ENCODE data around the gene IRF4.

Gene IRF4

GRCh38 chr6:394641-395289 is 3.2 kb downstream of the IRF4 start:
- DNase-seq (ENCODE audit: low read depth, low spot score) = no peak
- no CpG with 5 or more reads among the region's 13 CpGs for WGBS (ENCODE audit: insufficient coverage, insufficient read length)
- no peaks in the 10 kb centered on the region for H3K9me3 ChIP-seq (ENCODE audit: control insufficient read depth, insufficient read depth, low read length)
- no peak overlapping the region for H3K4me3 ChIP-seq (ENCODE audit: low read length)
- no peaks in the 10 kb centered on the region for H3K36me3 ChIP-seq (ENCODE audit: control insufficient read depth, insufficient read depth, low read length)
- no peak overlapping the region for H3K27ac ChIP-seq (ENCODE audit: low read length)
- peaks cover 1% of the 10 kb centered on the region; the same call in 1 of the 2 replicates for H3K4me1 ChIP-seq (ENCODE audit: control insufficient read depth, insufficient read depth, low read length)
- H3K27me3 ChIP-seq (ENCODE audit: control insufficient read depth, insufficient read depth, low read length) = peaks cover 41% of the 10 kb centered on the region

- peaks cover 1% of the 10 kb centered on the region; the same call in 1 of the 2 replicates for H3K4me1 ChIP-seq (ENCODE audit: control insufficient read depth, insufficient read depth, low read length)
- H3K27me3 ChIP-seq (ENCODE audit: control insufficient read depth, insufficient read depth, low read length) = peaks cover 36% of the 10 kb centered on the region
- H3K4me3 ChIP-seq (ENCODE audit: low read length) = no peak overlapping the region
- no CpG with 5 or more reads among the region's 10 CpGs for WGBS (ENCODE audit: insufficient coverage, insufficient read length)
- DNase-seq (ENCODE audit: low read depth, low spot score) = no peak
- no peak overlapping the region for H3K27ac ChIP-seq (ENCODE audit: low read length)
- no peaks in the 10 kb centered on the region for H3K9me3 ChIP-seq (ENCODE audit: control insufficient read depth, insufficient read depth, low read length)
- no peaks in the 10 kb centered on the region for H3K36me3 ChIP-seq (ENCODE audit: control insufficient read depth, insufficient read depth, low read length)
Observed at GRCh38 chr6:395432-396125, 4.0 kb downstream of the IRF4 start.

GRCh38 chr6:396126-396520 is 4.6 kb downstream of the IRF4 start:
- Histone ChIP-seq H3K27me3 (ENCODE audit: control insufficient read depth, insufficient read depth, low read length) (peaks cover 32% of the 10 kb centered on the region), H3K27ac (ENCODE audit: low read length) (no peak overlapping the region), H3K4me1 (ENCODE audit: control insufficient read depth, insufficient read depth, low read length) (peaks cover 1% of the 10 kb centered on the region; the same call in 1 of the 2 replicates), H3K4me3 (ENCODE audit: low read length) (no peak overlapping the region), H3K36me3 (ENCODE audit: control insufficient read depth, insufficient read depth, low read length) (no peaks in the 10 kb centered on the region), H3K9me3 (ENCODE audit: control insufficient read depth, insufficient read depth, low read length) (no peaks in the 10 kb centered on the region)
- DNase-seq (ENCODE audit: low read depth, low spot score) = no peak
- no CpG with 5 or more reads among the region's 6 CpGs for WGBS (ENCODE audit: insufficient coverage, insufficient read length)

GRCh38 chr6:397056-397455 is 5.5 kb downstream of the IRF4 start:
- Histone ChIP-seq H3K4me1 (ENCODE audit: control insufficient read depth, insufficient read depth, low read length) (peaks cover 1% of the 10 kb centered on the region; the same call in 1 of the 2 replicates), H3K4me3 (ENCODE audit: low read length) (no peak overlapping the region), H3K27ac (ENCODE audit: low read length) (no peak overlapping the region), H3K9me3 (ENCODE audit: control insufficient read depth, insufficient read depth, low read length) (no peaks in the 10 kb centered on the region), H3K27me3 (ENCODE audit: control insufficient read depth, insufficient read depth, low read length) (peaks cover 30% of the 10 kb centered on the region), H3K36me3 (ENCODE audit: control insufficient read depth, insufficient read depth, low read length) (no peaks in the 10 kb centered on the region)
- no peak for DNase-seq (ENCODE audit: low read depth, low spot score)
- WGBS (ENCODE audit: insufficient coverage, insufficient read length) = no CpG with 5 or more reads among the region's 13 CpGs

- Histone ChIP-seq H3K27me3 (ENCODE audit: control insufficient read depth, insufficient read depth, low read length) (peaks cover 24% of the 10 kb centered on the region), H3K9me3 (ENCODE audit: control insufficient read depth, insufficient read depth, low read length) (no peaks in the 10 kb centered on the region), H3K27ac (ENCODE audit: low read length) (no peak overlapping the region), H3K36me3 (ENCODE audit: control insufficient read depth, insufficient read depth, low read length) (no peaks in the 10 kb centered on the region), H3K4me3 (ENCODE audit: low read length) (no peak overlapping the region), H3K4me1 (ENCODE audit: control insufficient read depth, insufficient read depth, low read length) (no peaks in the 10 kb centered on the region; the same call in 1 of the 2 replicates)
- DNase-seq (ENCODE audit: low read depth, low spot score) = no peak
- no CpG with 5 or more reads among the region's 5 CpGs for WGBS (ENCODE audit: insufficient coverage, insufficient read length)
Observed at GRCh38 chr6:397604-398003, 6.1 kb downstream of the IRF4 start.

GRCh38 chr6:398065-398464 is 6.5 kb downstream of the IRF4 start:
- H3K4me3 ChIP-seq (ENCODE audit: low read length) = no peak overlapping the region
- H3K27me3 ChIP-seq (ENCODE audit: control insufficient read depth, insufficient read depth, low read length) = peaks cover 20% of the 10 kb centered on the region
- no peaks in the 10 kb centered on the region for H3K9me3 ChIP-seq (ENCODE audit: control insufficient read depth, insufficient read depth, low read length)
- H3K4me1 ChIP-seq (ENCODE audit: control insufficient read depth, insufficient read depth, low read length) = no peaks in the 10 kb centered on the region; the same call in 1 of the 2 replicates
- H3K36me3 ChIP-seq (ENCODE audit: control insufficient read depth, insufficient read depth, low read length) = no peaks in the 10 kb centered on the region
- no peak for DNase-seq (ENCODE audit: low read depth, low spot score)
- WGBS (ENCODE audit: insufficient coverage, insufficient read length) = no CpG with 5 or more reads among the region's 2 CpGs
- H3K27ac ChIP-seq (ENCODE audit: low read length) = no peak overlapping the region

GRCh38 chr6:398558-399078 is 7.1 kb downstream of the IRF4 start:
- WGBS (ENCODE audit: insufficient coverage, insufficient read length) = no CpG with 5 or more reads among the region's 13 CpGs
- no peak for DNase-seq (ENCODE audit: low read depth, low spot score)
- no peaks in the 10 kb centered on the region for H3K36me3 ChIP-seq (ENCODE audit: control insufficient read depth, insufficient read depth, low read length)
- no peaks in the 10 kb centered on the region for H3K4me1 ChIP-seq (ENCODE audit: control insufficient read depth, insufficient read depth, low read length)
- H3K27ac ChIP-seq (ENCODE audit: low read length) = no peak overlapping the region
- H3K27me3 ChIP-seq (ENCODE audit: control insufficient read depth, insufficient read depth, low read length) = peaks cover 14% of the 10 kb centered on the region
- no peak overlapping the region for H3K4me3 ChIP-seq (ENCODE audit: low read length)
- H3K9me3 ChIP-seq (ENCODE audit: control insufficient read depth, insufficient read depth, low read length) = no peaks in the 10 kb centered on the region

- Histone ChIP-seq H3K27ac (ENCODE audit: low read length) (no peak overlapping the region), H3K4me3 (ENCODE audit: low read length) (no peak overlapping the region), H3K36me3 (ENCODE audit: control insufficient read depth, insufficient read depth, low read length) (no peaks in the 10 kb centered on the region), H3K4me1 (ENCODE audit: control insufficient read depth, insufficient read depth, low read length) (no peaks in the 10 kb centered on the region), H3K27me3 (ENCODE audit: control insufficient read depth, insufficient read depth, low read length) (peaks cover under 1% of the 10 kb centered on the region; the same call in 1 of the 2 replicates), H3K9me3 (ENCODE audit: control insufficient read depth, insufficient read depth, low read length) (no peaks in the 10 kb centered on the region)
- DNase-seq (ENCODE audit: low read depth, low spot score) = no peak
- no CpG with 5 or more reads among the region's 11 CpGs for WGBS (ENCODE audit: insufficient coverage, insufficient read length)
Observed at GRCh38 chr6:399785-400534, 8.4 kb downstream of the IRF4 start.

GRCh38 chr6:400815-401214 is 9.3 kb downstream of the IRF4 start:
- H3K27ac ChIP-seq (ENCODE audit: low read length) = no peak overlapping the region
- no peaks in the 10 kb centered on the region for H3K36me3 ChIP-seq (ENCODE audit: control insufficient read depth, insufficient read depth, low read length)
- no CpG with 5 or more reads among the region's 6 CpGs for WGBS (ENCODE audit: insufficient coverage, insufficient read length)
- DNase-seq (ENCODE audit: low read depth, low spot score) = no peak
- no peaks in the 10 kb centered on the region for H3K9me3 ChIP-seq (ENCODE audit: control insufficient read depth, insufficient read depth, low read length)
- H3K4me1 ChIP-seq (ENCODE audit: control insufficient read depth, insufficient read depth, low read length) = no peaks in the 10 kb centered on the region
- H3K27me3 ChIP-seq (ENCODE audit: control insufficient read depth, insufficient read depth, low read length) = no peaks in the 10 kb centered on the region; the same call in 1 of the 2 replicates
- no peak overlapping the region for H3K4me3 ChIP-seq (ENCODE audit: low read length)

GRCh38 chr6:401239-401993 is 9.9 kb downstream of the IRF4 start:
- DNase-seq (ENCODE audit: low read depth, low spot score) = no peak
- no peaks in the 10 kb centered on the region for H3K4me1 ChIP-seq (ENCODE audit: control insufficient read depth, insufficient read depth, low read length)
- H3K27me3 ChIP-seq (ENCODE audit: control insufficient read depth, insufficient read depth, low read length) = no peaks in the 10 kb centered on the region
- H3K27ac ChIP-seq (ENCODE audit: low read length) = no peak overlapping the region
- H3K4me3 ChIP-seq (ENCODE audit: low read length) = no peak overlapping the region
- no CpG with 5 or more reads among the region's 27 CpGs for WGBS (ENCODE audit: insufficient coverage, insufficient read length)
- H3K36me3 ChIP-seq (ENCODE audit: control insufficient read depth, insufficient read depth, low read length) = no peaks in the 10 kb centered on the region
- no peaks in the 10 kb centered on the region for H3K9me3 ChIP-seq (ENCODE audit: control insufficient read depth, insufficient read depth, low read length)
